DOHH2 (cell line): Measurements from ENCODE around the gene ROBO1.

Source experiments
- H3F3A ChIP-seq: fragments of 200-600 bp; sonication (generic), shearing (Covaris generic); 2 replicates; pipeline ENCODE4 v1.6.0; 2016; ENCODE audit warnings: antibody characterized with exemption, mild to moderate bottlenecking; ENCODE audit not compliant: control insufficient read depth, insufficient read depth
- H3K27ac ChIP-seq: fragments of 200-600 bp; sonication (generic); 2 replicates; pipeline ENCODE4 v1.5.1; 2014; ENCODE audit warnings: low read depth, mild to moderate bottlenecking, low read length, moderate library complexity
- H3K27me3 ChIP-seq: fragments of 200-600 bp; sonication (generic); 2 replicates; pipeline ENCODE4 v1.6.1; 2014; ENCODE audit warnings: mild to moderate bottlenecking, low read length, mixed read lengths; ENCODE audit not compliant: control insufficient read depth
- H3K36me3 ChIP-seq: fragments of 200-600 bp; sonication (generic); 2 replicates; pipeline ENCODE4 v1.6.1; 2014; ENCODE audit warnings: mild to moderate bottlenecking, low read length, moderate library complexity, mixed read lengths; ENCODE audit not compliant: control insufficient read depth
- H3K4me1 ChIP-seq: fragments of 200-600 bp; sonication (generic); 2 replicates; pipeline ENCODE4 v1.6.1; 2014; ENCODE audit warnings: mild to moderate bottlenecking, low read length, mixed read lengths; ENCODE audit not compliant: control insufficient read depth
- H3K4me2 ChIP-seq: fragments of 200-600 bp; sonication (generic); 2 replicates; pipeline ENCODE4 v1.6.0; 2014; ENCODE audit warnings: mild to moderate bottlenecking, low read length, moderate library complexity
- H3K4me3 ChIP-seq: fragments of 200-600 bp; sonication (generic); 2 replicates; pipeline ENCODE4 v1.5.1; 2014; ENCODE audit warnings: mild to moderate bottlenecking, low read length, mixed read lengths
- H3K79me2 ChIP-seq: fragments of 200-600 bp; sonication (generic); 2 replicates; pipeline ENCODE4 v1.6.1; 2014; ENCODE audit warnings: mild to moderate bottlenecking, low read length, mixed read lengths; ENCODE audit not compliant: control insufficient read depth
- H3K9me2 ChIP-seq: fragments of 200-600 bp; sonication (generic); replicated peaks from 2 replicates; pipeline ENCODE4 v1.6.1; 2014; ENCODE audit warnings: mild to moderate bottlenecking, low read length, mixed read lengths; ENCODE audit not compliant: control insufficient read depth
- H3K9me3 ChIP-seq: fragments of 200-600 bp; sonication (generic); 2 replicates; pipeline ENCODE4 v1.6.1; 2014; ENCODE audit warnings: antibody characterized with exemption, low read length, mixed read lengths; ENCODE audit not compliant: control insufficient read depth, insufficient read depth
- H4K20me1 ChIP-seq: fragments of 200-600 bp; sonication (generic); 2 replicates; pipeline ENCODE4 v1.6.0; 2014; ENCODE audit warnings: low read depth, mild to moderate bottlenecking, antibody characterized with exemption, low read length, moderate library complexity; ENCODE audit not compliant: control insufficient read depth, insufficient read depth
- EZH2phosphoT487 ChIP-seq: fragments of 200-600 bp; sonication (generic); IDR thresholded peaks from 2 replicates; pipeline ENCODE4 v1.6.1; 2017; ENCODE audit warnings: borderline replicate concordance, mild to moderate bottlenecking, antibody characterized with exemption, low read length, moderate library complexity, mixed read lengths
- TF ChIP-seq, protein P1 (sequence below): fragments of 200-600 bp; sonication (generic); IDR thresholded peaks from one replicate; pipeline ENCODE4 v1.5.1; 2014; ENCODE audit warnings: antibody characterized with exemption, mild to moderate bottlenecking, low read depth, low read length; ENCODE audit not compliant: poor library complexity, severe bottlenecking

The ROBO1 gene

DNA sequence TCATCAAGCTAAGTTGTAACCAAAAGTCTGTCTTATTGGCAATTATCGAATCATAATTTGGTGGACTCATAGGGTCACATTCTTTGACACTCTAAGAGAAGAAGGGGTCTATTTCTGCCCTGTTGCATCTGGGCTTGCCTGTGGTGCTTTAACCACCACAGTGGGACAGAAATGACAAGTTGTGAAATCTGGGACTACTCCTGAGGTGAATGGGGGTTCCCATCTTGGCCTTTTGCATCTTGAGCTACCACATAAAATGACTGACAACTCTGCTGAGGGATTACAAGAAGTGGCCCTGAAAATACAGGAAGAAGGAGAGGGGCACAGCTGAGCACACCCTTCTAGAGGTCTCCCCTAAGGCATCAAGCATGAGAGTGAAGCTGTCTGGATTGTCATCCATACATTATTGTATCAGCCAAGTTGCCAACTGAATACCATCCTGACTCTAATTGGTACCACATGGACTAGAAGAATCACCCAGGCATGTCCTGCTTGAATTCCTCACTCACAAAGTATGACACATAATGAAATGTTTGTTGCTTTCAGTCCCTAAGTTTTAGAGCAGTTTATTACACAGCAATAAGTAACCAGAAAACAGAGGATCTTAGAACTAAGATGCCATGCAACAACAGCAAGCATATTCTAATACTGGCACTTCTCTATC, 306.5 kb downstream of the ROBO1 start:
- Histone ChIP-seq H3K27me3 (no peaks in the 10 kb centered on the region), H3K79me2 (no peaks in the 10 kb centered on the region), H3K4me1 (no peaks in the 10 kb centered on the region), H3K27ac (no peak overlapping the region), H3F3A (no peaks in the 10 kb centered on the region), H4K20me1 (no peaks in the 10 kb centered on the region), H3K36me3 (no peaks in the 10 kb centered on the region), H3K4me2 (no peak overlapping the region), H3K4me3 (no peak overlapping the region), H3K9me2 (no peaks in the 10 kb centered on the region), H3K9me3 (no peaks in the 10 kb centered on the region)
- no peak for TF ChIP-seq EZH2phosphoT487
- TF ChIP-seq, protein P1, sequence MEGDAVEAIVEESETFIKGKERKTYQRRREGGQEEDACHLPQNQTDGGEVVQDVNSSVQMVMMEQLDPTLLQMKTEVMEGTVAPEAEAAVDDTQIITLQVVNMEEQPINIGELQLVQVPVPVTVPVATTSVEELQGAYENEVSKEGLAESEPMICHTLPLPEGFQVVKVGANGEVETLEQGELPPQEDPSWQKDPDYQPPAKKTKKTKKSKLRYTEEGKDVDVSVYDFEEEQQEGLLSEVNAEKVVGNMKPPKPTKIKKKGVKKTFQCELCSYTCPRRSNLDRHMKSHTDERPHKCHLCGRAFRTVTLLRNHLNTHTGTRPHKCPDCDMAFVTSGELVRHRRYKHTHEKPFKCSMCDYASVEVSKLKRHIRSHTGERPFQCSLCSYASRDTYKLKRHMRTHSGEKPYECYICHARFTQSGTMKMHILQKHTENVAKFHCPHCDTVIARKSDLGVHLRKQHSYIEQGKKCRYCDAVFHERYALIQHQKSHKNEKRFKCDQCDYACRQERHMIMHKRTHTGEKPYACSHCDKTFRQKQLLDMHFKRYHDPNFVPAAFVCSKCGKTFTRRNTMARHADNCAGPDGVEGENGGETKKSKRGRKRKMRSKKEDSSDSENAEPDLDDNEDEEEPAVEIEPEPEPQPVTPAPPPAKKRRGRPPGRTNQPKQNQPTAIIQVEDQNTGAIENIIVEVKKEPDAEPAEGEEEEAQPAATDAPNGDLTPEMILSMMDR = no peak

GRCh38 chr3:79453600-79453999, 314.2 kb downstream of the ROBO1 start:
- Histone ChIP-seq H3K27ac (no peak overlapping the region), H4K20me1 (no peaks in the 10 kb centered on the region), H3K9me2 (no peaks in the 10 kb centered on the region), H3K27me3 (no peaks in the 10 kb centered on the region), H3K36me3 (no peaks in the 10 kb centered on the region), H3K79me2 (no peaks in the 10 kb centered on the region), H3K9me3 (no peaks in the 10 kb centered on the region), H3F3A (no peaks in the 10 kb centered on the region), H3K4me1 (no peaks in the 10 kb centered on the region), H3K4me2 (no peak overlapping the region), H3K4me3 (no peak overlapping the region)
- no peak for TF ChIP-seq EZH2phosphoT487
- TF ChIP-seq, protein P1 = no peak

DNA sequence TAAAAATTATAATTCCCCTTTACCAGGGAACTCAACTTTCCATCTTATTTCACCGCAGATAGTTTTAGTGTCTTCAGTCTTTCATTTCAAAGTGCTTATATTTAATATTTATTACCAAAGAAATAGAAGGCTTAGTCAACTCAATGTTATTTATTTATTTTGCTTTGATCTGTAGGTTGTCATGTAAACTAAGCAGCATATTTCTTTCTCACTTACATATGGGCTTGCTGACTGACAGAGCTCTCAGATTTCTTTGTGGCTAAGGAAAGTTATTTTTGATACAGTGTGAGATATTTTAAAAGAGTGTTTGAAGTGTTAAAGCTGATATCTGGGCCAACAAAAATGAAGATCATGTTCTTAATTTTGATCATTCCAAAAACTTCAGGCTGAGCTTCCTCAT, 331.4 kb downstream of the ROBO1 start:
- no peak overlapping the region for H3K4me3 ChIP-seq
- no peak overlapping the region for H3K4me2 ChIP-seq
- H3K36me3 ChIP-seq = no peaks in the 10 kb centered on the region
- H3K79me2 ChIP-seq = no peaks in the 10 kb centered on the region
- H3K27me3 ChIP-seq = no peaks in the 10 kb centered on the region
- no peaks in the 10 kb centered on the region for H3F3A ChIP-seq
- no peaks in the 10 kb centered on the region for H3K9me2 ChIP-seq
- no peak overlapping the region for H3K27ac ChIP-seq
- H3K4me1 ChIP-seq = no peaks in the 10 kb centered on the region
- no peaks in the 10 kb centered on the region for H4K20me1 ChIP-seq
- no peaks in the 10 kb centered on the region for H3K9me3 ChIP-seq
- TF ChIP-seq, protein P1 = no peak
- TF ChIP-seq EZH2phosphoT487 = no peak
